H9 (cell line): ENCODE measurements around the gene MINDY4. TPM values are rescaled to one million over a fixed set of nuclear protein-coding genes. Genes with fewer than 3 reads are reported as not detected.

Experiments used
- DNase-seq: peaks from one replicate; pipeline ENCODE4 v3.0.0-alpha.2; 2017
- H2AFZ ChIP-seq: one replicate; pipeline ENCODE4 v1.6.1; 2013; ENCODE audit warnings: mild to moderate bottlenecking, low read length, control low read depth, moderate library complexity
- H2AK5ac ChIP-seq: 2 replicates; pipeline ENCODE4 v1.6.1; 2013; ENCODE audit warnings: low read length, control low read depth, mixed read lengths; ENCODE audit not compliant: insufficient read length
- H2BK120ac ChIP-seq: one replicate; pipeline ENCODE4 v1.6.1; 2013; ENCODE audit warnings: low read depth, mild to moderate bottlenecking, low read length, control low read depth, inconsistent platforms; ENCODE audit not compliant: poor library complexity, severe bottlenecking
- H2BK12ac ChIP-seq: 2 replicates; pipeline ENCODE4 v1.6.1; 2013; ENCODE audit warnings: low read length, control low read depth, mixed read lengths, low read depth; ENCODE audit not compliant: insufficient read length
- H2BK15ac ChIP-seq: 2 replicates; pipeline ENCODE4 v1.6.1; 2013; ENCODE audit warnings: low read depth, low read length, control low read depth
- H2BK20ac ChIP-seq: one replicate; pipeline ENCODE4 v1.6.1; 2013; ENCODE audit warnings: low read depth, mild to moderate bottlenecking, low read length, control low read depth, inconsistent platforms; ENCODE audit not compliant: poor library complexity, severe bottlenecking
- H2BK5ac ChIP-seq: 2 replicates; pipeline ENCODE4 v1.6.1; 2013; ENCODE audit warnings: low read length, control low read depth, mixed read lengths; ENCODE audit not compliant: insufficient read length
- H3K14ac ChIP-seq: 2 replicates; pipeline ENCODE4 v1.6.1; 2013; ENCODE audit warnings: low read length, control low read depth; ENCODE audit not compliant: insufficient read depth
- H3K18ac ChIP-seq: 2 replicates; pipeline ENCODE4 v1.6.1; 2013; ENCODE audit warnings: low read depth, mild to moderate bottlenecking, mixed read lengths, low read length, control low read depth; ENCODE audit not compliant: insufficient read length
- H3K23ac ChIP-seq: 2 replicates; pipeline ENCODE4 v1.6.1; 2013; ENCODE audit warnings: low read length, control low read depth, mixed read lengths, low read depth; ENCODE audit not compliant: insufficient read length
- H3K23me2 ChIP-seq: 2 replicates; pipeline ENCODE4 v1.6.1; 2013; ENCODE audit warnings: low read depth, mild to moderate bottlenecking, mixed read lengths, low read length, control low read depth; ENCODE audit not compliant: insufficient read length, poor library complexity, severe bottlenecking
- H3K27ac ChIP-seq: 2 replicates; pipeline ENCODE4 v1.5.1; 2013; ENCODE audit warnings: low read length, control low read depth, mixed read lengths, low read depth; ENCODE audit not compliant: insufficient read length
- H3K27me3 ChIP-seq: 2 replicates; pipeline ENCODE4 v1.6.1; 2013; ENCODE audit warnings: low read length, control low read depth, inconsistent platforms; ENCODE audit not compliant: insufficient read depth
- H3K4ac ChIP-seq: 2 replicates; pipeline ENCODE4 v1.6.1; 2013; ENCODE audit warnings: low read depth, mild to moderate bottlenecking, control low read depth, inconsistent platforms, low read length, moderate library complexity
- H3K4me1 ChIP-seq: 2 replicates; pipeline ENCODE4 v1.6.1; 2013; ENCODE audit warnings: low read length, control low read depth, inconsistent platforms; ENCODE audit not compliant: insufficient read depth
- H3K4me2 ChIP-seq: 2 replicates; pipeline ENCODE4 v1.6.1; 2013; ENCODE audit warnings: low read length, control low read depth, mixed read lengths; ENCODE audit not compliant: insufficient read length, insufficient read depth
- H3K56ac ChIP-seq: 2 replicates; pipeline ENCODE4 v1.6.1; 2013; ENCODE audit warnings: low read depth, mild to moderate bottlenecking, mixed read lengths, low read length, control low read depth; ENCODE audit not compliant: insufficient read length
- H3K79me1 ChIP-seq: 2 replicates; pipeline ENCODE4 v1.6.1; 2013; ENCODE audit warnings: low read depth, mild to moderate bottlenecking, moderate library complexity, low read length, control low read depth, inconsistent platforms; ENCODE audit not compliant: insufficient read depth, poor library complexity, severe bottlenecking
- H3K79me2 ChIP-seq: 2 replicates; pipeline ENCODE4 v1.6.1; 2013; ENCODE audit warnings: low read length, control low read depth, inconsistent platforms; ENCODE audit not compliant: insufficient read depth
- H3K9ac ChIP-seq: 2 replicates; pipeline ENCODE4 v1.6.1; 2013; ENCODE audit warnings: low read length, control low read depth, mixed read lengths; ENCODE audit not compliant: insufficient read length; ENCODE audit errors: extremely low read depth
- H3K9me3 ChIP-seq: one replicate; pipeline ENCODE4 v1.6.1; 2013; ENCODE audit warnings: low read depth, low read length, inconsistent platforms; ENCODE audit not compliant: control insufficient read depth
- H3T11ph ChIP-seq: one replicate; pipeline ENCODE4 v1.6.1; 2013; ENCODE audit warnings: mild to moderate bottlenecking, low read length, control low read depth, inconsistent platforms
- H4K20me1 ChIP-seq: one replicate; pipeline ENCODE4 v1.6.1; 2013; ENCODE audit not compliant: control insufficient read depth, insufficient read length, insufficient read depth
- H4K5ac ChIP-seq: 2 replicates; pipeline ENCODE4 v1.6.1; 2013; ENCODE audit warnings: low read depth, mild to moderate bottlenecking, mixed read lengths, low read length, control low read depth; ENCODE audit not compliant: insufficient read length
- H4K8ac ChIP-seq: replicated peaks from 2 replicates; pipeline ENCODE4 v1.6.1; 2013; ENCODE audit warnings: low read length, control low read depth, mixed read lengths, low read depth; ENCODE audit not compliant: insufficient read length
- H4K91ac ChIP-seq: 2 replicates; pipeline ENCODE4 v1.6.1; 2013; ENCODE audit warnings: low read depth, mild to moderate bottlenecking, moderate library complexity, mixed read lengths, low read length, control low read depth; ENCODE audit not compliant: insufficient read length
- H3K27ac Mint-ChIP-seq, 3 experiments: 2 replicates in 2 of 3; 3 replicates in 1 of 3; pipeline ENCODE4 v1.8.0; 2020 to 2021; ENCODE audit warnings: mixed read lengths in 3 of 3, mild to moderate bottlenecking in 1 of 3, moderate library complexity in 1 of 3
- H3K27me3 Mint-ChIP-seq: 2 replicates; pipeline ENCODE4 v1.8.0; 2021; ENCODE audit warnings: low read depth, mild to moderate bottlenecking, moderate library complexity, mixed read lengths
- H3K36me3 Mint-ChIP-seq, 3 experiments: 2 replicates in 2 of 3; 3 replicates in 1 of 3; pipeline ENCODE4 v1.8.0; 2020 to 2021; ENCODE audit warnings: low read depth in 3 of 3, mixed read lengths in 3 of 3; ENCODE audit not compliant: insufficient read depth in 1 of 3
- H3K4me1 Mint-ChIP-seq, 2 experiments: 2 replicates each; pipeline ENCODE4 v1.8.0; 2020; ENCODE audit warnings: mixed read lengths in 2 of 2
- H3K4me3 Mint-ChIP-seq, 2 experiments: 2 replicates in 1 of 2; 3 replicates in 1 of 2; pipeline ENCODE4 v1.8.0; 2020 to 2021; ENCODE audit warnings: mild to moderate bottlenecking in 2 of 2, mixed read lengths in 2 of 2, moderate library complexity in 1 of 2
- H3K9me3 Mint-ChIP-seq, 2 experiments: 2 replicates in 1 of 2; 3 replicates in 1 of 2; pipeline ENCODE4 v1.8.0; 2020; ENCODE audit warnings: mild to moderate bottlenecking in 2 of 2, mixed read lengths in 2 of 2, moderate library complexity in 1 of 2
- WGBS: extraction: QIAGEN DNeasy Blood & Tissue Kit; methylation state at CpG from one replicate; pipeline ENCODE4 v1.1.7; 2013; ENCODE audit warnings: missing lambda C conversion rate, low lambda C conversion rate, mixed read lengths; ENCODE audit not compliant: insufficient read length; ENCODE audit errors: extremely low coverage; 5-methylcytosine and 5-hydroxymethylcytosine counted together
- total RNA-seq: library from RNA; stranded (reverse); gene quantifications from 2 replicates; pipeline ENCODE4 v1.2.1, GENCODE V29; 2021
- TF ChIP-seq, protein P1 (sequence below): fragments of 200-600 bp; sonication (generic); conservative IDR thresholded peaks from 3 replicates; pipeline ENCODE4 v1.8.0; 2021; ENCODE audit warnings: antibody characterized with exemption, mild to moderate bottlenecking

The MINDY4 gene
- total RNA-seq, 1 experiment from 2014 or later = 3.1 TPM

GRCh38 chr7:30912021-30912730 is 141.0 kb downstream of the MINDY4 start:
- DNase-seq = no peak
- Mint-ChIP-seq H3K36me3 (no peaks in the 10 kb centered on the region), H3K4me1 (peaks cover 13 to 42% of the 10 kb centered on the region in 2 experiments), H3K4me3 (no peak overlapping the region; a peak in 1 of 5 replicates), H3K9me3 (no peaks in the 10 kb centered on the region), H3K27me3 (peaks cover 3% of the 10 kb centered on the region), H3K27ac (peak overlapping the region in 1 of 3 experiments; percentile 53; a peak in 1 of 7 replicates)
- no peaks in the 10 kb centered on the region for H3K4me1 ChIP-seq
- no peak overlapping the region for H4K91ac ChIP-seq
- H3K23me2 ChIP-seq = no peaks in the 10 kb centered on the region
- H2BK12ac ChIP-seq = no peak overlapping the region
- no peaks in the 10 kb centered on the region for H4K20me1 ChIP-seq
- no peaks in the 10 kb centered on the region for H3K79me2 ChIP-seq
- H3K18ac ChIP-seq = no peak overlapping the region
- no peak overlapping the region for H2BK15ac ChIP-seq
- no peak overlapping the region for H2AFZ ChIP-seq
- H3K4me2 ChIP-seq = no peak overlapping the region
- no peak overlapping the region for H4K8ac ChIP-seq
- no CpG with 5 or more reads among the region's 26 CpGs for WGBS
- H2BK5ac ChIP-seq = no peak overlapping the region
- no peak overlapping the region for H3K9ac ChIP-seq
- no peak overlapping the region for H3K27ac ChIP-seq
- no peaks in the 10 kb centered on the region for H3K9me3 ChIP-seq
- H3K4ac ChIP-seq = no peak overlapping the region
- no peak overlapping the region for H2BK120ac ChIP-seq
- TF ChIP-seq, protein P1, sequence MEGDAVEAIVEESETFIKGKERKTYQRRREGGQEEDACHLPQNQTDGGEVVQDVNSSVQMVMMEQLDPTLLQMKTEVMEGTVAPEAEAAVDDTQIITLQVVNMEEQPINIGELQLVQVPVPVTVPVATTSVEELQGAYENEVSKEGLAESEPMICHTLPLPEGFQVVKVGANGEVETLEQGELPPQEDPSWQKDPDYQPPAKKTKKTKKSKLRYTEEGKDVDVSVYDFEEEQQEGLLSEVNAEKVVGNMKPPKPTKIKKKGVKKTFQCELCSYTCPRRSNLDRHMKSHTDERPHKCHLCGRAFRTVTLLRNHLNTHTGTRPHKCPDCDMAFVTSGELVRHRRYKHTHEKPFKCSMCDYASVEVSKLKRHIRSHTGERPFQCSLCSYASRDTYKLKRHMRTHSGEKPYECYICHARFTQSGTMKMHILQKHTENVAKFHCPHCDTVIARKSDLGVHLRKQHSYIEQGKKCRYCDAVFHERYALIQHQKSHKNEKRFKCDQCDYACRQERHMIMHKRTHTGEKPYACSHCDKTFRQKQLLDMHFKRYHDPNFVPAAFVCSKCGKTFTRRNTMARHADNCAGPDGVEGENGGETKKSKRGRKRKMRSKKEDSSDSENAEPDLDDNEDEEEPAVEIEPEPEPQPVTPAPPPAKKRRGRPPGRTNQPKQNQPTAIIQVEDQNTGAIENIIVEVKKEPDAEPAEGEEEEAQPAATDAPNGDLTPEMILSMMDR = no peak
- H4K5ac ChIP-seq = no peak overlapping the region
- H3K79me1 ChIP-seq = no peaks in the 10 kb centered on the region
- H3K27me3 ChIP-seq = no peaks in the 10 kb centered on the region
- H2AK5ac ChIP-seq = no peak overlapping the region
- H2BK20ac ChIP-seq = no peak overlapping the region
- H3K23ac ChIP-seq = no peak overlapping the region
- no peak overlapping the region for H3T11ph ChIP-seq
- no peak overlapping the region for H3K56ac ChIP-seq
- H3K14ac ChIP-seq = no peak overlapping the region
